Naive B cell (primary cell): Measurements from ENCODE around the gene SLC43A1. TPM values are rescaled to one million over a fixed set of nuclear protein-coding genes. Genes with fewer than 3 reads are reported as not detected.

Experiments
- ATAC-seq, 2 donors: fragments of 150-1000 bp; cut with Tn5 transposase; 2 replicates each; pipeline ENCODE4 v1.10.0; 2021; ENCODE audit warnings: low read depth in 2 of 2, mild to moderate bottlenecking in 2 of 2, moderate library complexity in 2 of 2
- DNase-seq: peaks from one replicate; pipeline ENCODE4 v3.0.0; 2022
- H3K27ac Mint-ChIP-seq, 6 donors: one replicate each; pipeline ENCODE4 v1.8.0; 2020 to 2022; ENCODE audit warnings: mild to moderate bottlenecking in 6 of 6, mixed read lengths in 6 of 6, moderate library complexity in 5 of 6, inconsistent platforms in 2 of 6
- H3K27me3 Mint-ChIP-seq, 3 donors: one replicate each; pipeline ENCODE4 v1.8.0; 2021 to 2022; ENCODE audit warnings: mixed read lengths in 3 of 3, mild to moderate bottlenecking in 1 of 3
- H3K36me3 Mint-ChIP-seq, 2 donors: one replicate each; pipeline ENCODE4 v1.8.0; 2020 to 2022; ENCODE audit warnings: mixed read lengths in 2 of 2, inconsistent platforms in 1 of 2, mild to moderate bottlenecking in 1 of 2
- H3K4me1 Mint-ChIP-seq, 3 donors: one replicate each; pipeline ENCODE4 v1.8.0; 2020 to 2022; ENCODE audit warnings: mixed read lengths in 3 of 3, inconsistent platforms in 1 of 3, mild to moderate bottlenecking in 1 of 3, moderate library complexity in 1 of 3
- H3K4me3 Mint-ChIP-seq, 8 donors: one replicate each; pipeline ENCODE4 v1.8.0; 2020 to 2022; ENCODE audit warnings: mild to moderate bottlenecking in 8 of 8, mixed read lengths in 8 of 8, moderate library complexity in 8 of 8, inconsistent platforms in 2 of 8
- H3K9me3 Mint-ChIP-seq, 7 donors: one replicate each; pipeline ENCODE4 v1.8.0; 2020 to 2022; ENCODE audit warnings: mixed read lengths in 7 of 7, mild to moderate bottlenecking in 5 of 7, inconsistent platforms in 2 of 7, moderate library complexity in 1 of 7
- polyA plus RNA-seq, 6 donors: library from polyadenylated mRNA; unstranded; fragments of 300-500 nt; fragmentation: Illumina TruSeq; gene quantifications; one replicate each; pipeline ENCODE4 v1.2.3, GENCODE V29; 2021; ENCODE audit warnings: low read depth in 6 of 6

Gene SLC43A1
- polyA plus RNA-seq, 6 donors from 2014 or later, result 3.2 to 10.9 (median 4.6) TPM

GRCh38 chr11:57466680-57467079 lies 48.8 kb downstream of the SLC43A1 start:
- Mint-ChIP-seq H3K9me3 (no peaks in the 10 kb centered on the region), H3K4me1 (peaks cover under 1 to 5% (median 1%) of the 10 kb centered on the region in 3 donors), H3K36me3 (no peaks in the 10 kb centered on the region), H3K27ac (no peak overlapping the region), H3K27me3 (peaks cover 0 to 20% (median 3%) of the 10 kb centered on the region in 3 donors), H3K4me3 (no peak overlapping the region)
- DNase-seq, result no peak
- ATAC-seq, result no peak

- H3K9me3 Mint-ChIP-seq, result no peaks in the 10 kb centered on the region
- no peak for DNase-seq
- no peak for ATAC-seq
- H3K4me1 Mint-ChIP-seq, result peaks cover 11 to 16% (median 13%) of the 10 kb centered on the region in 3 donors
- H3K36me3 Mint-ChIP-seq, result peaks cover 0 to 6% of the 10 kb centered on the region in 2 donors
- H3K27ac Mint-ChIP-seq, result peak overlapping the region in 1 of 6 donors; percentile 87
- peaks cover 5 to 38% (median 17%) of the 10 kb centered on the region in 3 donors for H3K27me3 Mint-ChIP-seq
- H3K4me3 Mint-ChIP-seq, result no peak overlapping the region
Measured at GRCh38 chr11:57464539-57465181, 50.8 kb downstream of the SLC43A1 start.

- Mint-ChIP-seq H3K27ac (no peak overlapping the region), H3K27me3 (peaks cover 11 to 45% (median 24%) of the 10 kb centered on the region in 3 donors)
- ATAC-seq, result no peak
Measured at GRCh38 chr11:57463671-57464538, 51.6 kb downstream of the SLC43A1 start.

GRCh38 chr11:57462597-57462996 lies 52.9 kb downstream of the SLC43A1 start:
- peaks cover 0 to 8% of the 10 kb centered on the region in 2 donors for H3K36me3 Mint-ChIP-seq
- peaks cover 20 to 32% (median 25%) of the 10 kb centered on the region in 3 donors for H3K4me1 Mint-ChIP-seq
- peak overlapping the region in 1 of 6 donors; percentile 56 for H3K27ac Mint-ChIP-seq
- no peaks in the 10 kb centered on the region for H3K9me3 Mint-ChIP-seq
- peaks cover 15 to 49% (median 34%) of the 10 kb centered on the region in 3 donors for H3K27me3 Mint-ChIP-seq
- no peak for ATAC-seq
- no peak for DNase-seq
- peak overlapping the region in 3 of 8 donors; percentile 28 to 57 (median 47) for H3K4me3 Mint-ChIP-seq

More at GRCh38 chr11:57463671-57464538, 51.6 kb downstream of the SLC43A1 start:
- peaks cover 17 to 23% (median 18%) of the 10 kb centered on the region in 3 donors for H3K4me1 Mint-ChIP-seq
- H3K36me3 Mint-ChIP-seq, result peaks cover 0 to 8% of the 10 kb centered on the region in 2 donors
- H3K4me3 Mint-ChIP-seq, result no peak overlapping the region
- no peaks in the 10 kb centered on the region for H3K9me3 Mint-ChIP-seq
- DNase-seq, result no peak

- peak overlapping the region; percentile 24 to 85 (median 71) for H3K4me3 Mint-ChIP-seq
- peaks cover 0 to 8% of the 10 kb centered on the region in 2 donors for H3K36me3 Mint-ChIP-seq
- H3K27me3 Mint-ChIP-seq, result peaks cover 18 to 55% (median 41%) of the 10 kb centered on the region in 3 donors
- no peak for ATAC-seq
- peaks cover 25 to 38% (median 31%) of the 10 kb centered on the region in 3 donors for H3K4me1 Mint-ChIP-seq
- H3K27ac Mint-ChIP-seq, result no peak overlapping the region
- no peak for DNase-seq
- no peaks in the 10 kb centered on the region for H3K9me3 Mint-ChIP-seq
Measured at GRCh38 chr11:57461841-57462489, 53.5 kb downstream of the SLC43A1 start.

- peak overlapping the region; percentile 24 to 85 (median 68) for H3K4me3 Mint-ChIP-seq
- DNase-seq (no peak), ATAC-seq (no peak)
- peaks cover 0 to 8% of the 10 kb centered on the region in 2 donors for H3K36me3 Mint-ChIP-seq
- peaks cover 27 to 40% (median 33%) of the 10 kb centered on the region in 3 donors for H3K4me1 Mint-ChIP-seq
- no peaks in the 10 kb centered on the region for H3K9me3 Mint-ChIP-seq
- peaks cover 20 to 59% (median 44%) of the 10 kb centered on the region in 3 donors for H3K27me3 Mint-ChIP-seq
- H3K27ac Mint-ChIP-seq, result no peak overlapping the region
Measured at GRCh38 chr11:57460758-57461749, 54.4 kb downstream of the SLC43A1 start.

GRCh38 chr11:57460022-57460757 lies 55.3 kb downstream of the SLC43A1 start, which contains the start of gene RTN4RL2:
RTN4RL2 (plus strand) TSS chr11:57460528; CDS start chr11:57460866, 338 bp downstream.
- DNase-seq (peak; percentile 15), ATAC-seq (peak; percentile 40 to 42)
- Mint-ChIP-seq H3K36me3 (peaks cover 0 to 8% of the 10 kb centered on the region in 2 donors), H3K27me3 (peaks cover 23 to 59% (median 44%) of the 10 kb centered on the region in 3 donors), H3K4me3 (peak within 1 kb of the TSS; percentile 84 to 95 (median 88)), H3K27ac (peak within 1 kb of the TSS in 4 of 6 donors; percentile 30 to 90 (median 57)), H3K4me1 (peaks cover 27 to 40% (median 33%) of the 10 kb centered on the region in 3 donors), H3K9me3 (no peaks in the 10 kb centered on the region)

GRCh38 chr11:57459164-57460021 lies 56.1 kb downstream of the SLC43A1 start:
- ATAC-seq (peak; percentile 20 to 25), DNase-seq (peak; percentile 20)
- Mint-ChIP-seq H3K27ac (peak overlapping the region in 4 of 6 donors; percentile 30 to 90 (median 78)), H3K4me1 (peaks cover 27 to 40% (median 33%) of the 10 kb centered on the region in 3 donors), H3K27me3 (peaks cover 30 to 59% (median 47%) of the 10 kb centered on the region in 3 donors), H3K4me3 (peak overlapping the region; percentile 85 to 97 (median 90)), H3K9me3 (no peaks in the 10 kb centered on the region), H3K36me3 (peaks cover 0 to 8% of the 10 kb centered on the region in 2 donors)

GRCh38 chr11:57458410-57459163 lies 56.9 kb downstream of the SLC43A1 start:
- H3K36me3 Mint-ChIP-seq, result peaks cover 0 to 8% of the 10 kb centered on the region in 2 donors
- DNase-seq (peak; percentile 45), ATAC-seq (peak; percentile 38 to 43)
- no peaks in the 10 kb centered on the region for H3K9me3 Mint-ChIP-seq
- peaks cover 30 to 59% (median 50%) of the 10 kb centered on the region in 3 donors for H3K27me3 Mint-ChIP-seq
- H3K27ac Mint-ChIP-seq, result peak overlapping the region in 2 of 6 donors; percentile 8 to 83
- H3K4me1 Mint-ChIP-seq, result peaks cover 27 to 40% (median 33%) of the 10 kb centered on the region in 3 donors
- H3K4me3 Mint-ChIP-seq, result peak overlapping the region; percentile 85 to 97 (median 90)

- peaks cover 27 to 40% (median 33%) of the 10 kb centered on the region in 3 donors for H3K4me1 Mint-ChIP-seq
- ATAC-seq (no peak), DNase-seq (no peak)
- peak overlapping the region; percentile 56 to 97 (median 76) for H3K4me3 Mint-ChIP-seq
- H3K27ac Mint-ChIP-seq, result peak overlapping the region in 2 of 6 donors; percentile 36 to 88
- H3K9me3 Mint-ChIP-seq, result no peaks in the 10 kb centered on the region
- H3K27me3 Mint-ChIP-seq, result peaks cover 31 to 64% (median 54%) of the 10 kb centered on the region in 3 donors
- peaks cover 0 to 8% of the 10 kb centered on the region in 2 donors for H3K36me3 Mint-ChIP-seq
Measured at GRCh38 chr11:57458060-57458409, 57.5 kb downstream of the SLC43A1 start.
